Hematopoietic multipotent progenitor cell treated with erythropoietin and hydrocortisone succinate and interleukin-3 and kit ligand, for 17 days (in vitro differentiated cells): Measurements from ENCODE around the gene CLIC6.
"Not testable (repeated sequence)": the region's sequence is repeated elsewhere in the genome, so short reads cannot be mapped to it uniquely, and the experiment has no call there.

ENCODE experiments used
- DNase-seq: peaks from one replicate; pipeline ENCODE4 v3.0.0-alpha.2; 2015; ENCODE audit warnings: low spot score

Gene CLIC6

DNA sequence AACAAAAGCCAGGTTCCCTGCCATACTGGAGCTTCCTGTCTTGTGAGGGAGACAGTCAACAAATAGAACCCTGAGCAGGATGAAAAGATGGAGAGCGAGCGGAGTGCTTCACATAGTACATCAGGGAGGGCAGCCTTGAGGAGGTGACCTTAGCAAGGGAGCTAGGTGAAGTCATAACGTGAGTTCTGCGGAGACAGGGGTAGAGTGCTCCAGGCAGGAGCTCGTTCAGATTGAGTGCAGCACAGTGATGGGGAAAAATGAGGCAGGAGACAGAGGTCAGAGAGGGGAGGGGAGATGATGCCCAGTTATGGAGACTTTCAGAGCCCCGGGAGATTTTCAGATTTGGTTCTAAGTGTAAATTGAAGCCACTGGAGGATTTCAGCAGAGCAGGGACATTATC is 15.3 kb upstream of the CLIC6 start:
- no peak for DNase-seq

DNA sequence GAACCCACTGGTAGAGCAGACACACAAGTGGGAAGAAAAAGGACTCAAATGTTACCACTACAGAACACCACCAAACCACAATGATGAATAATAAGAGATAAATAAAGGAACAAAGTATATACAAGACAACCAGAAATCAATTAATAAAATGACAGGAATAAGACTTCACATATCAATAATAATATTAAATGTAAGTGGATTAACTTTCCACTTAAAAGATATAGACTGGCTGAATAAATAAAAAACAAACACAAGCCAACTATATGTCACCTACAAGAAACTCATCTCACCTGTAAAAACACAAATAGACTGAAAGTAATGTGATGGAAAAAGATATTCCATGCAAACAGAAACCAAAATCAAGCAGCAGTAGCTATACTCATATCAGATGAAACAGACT is 6.9 kb upstream of the CLIC6 start:
- DNase-seq, result no peak

DNA sequence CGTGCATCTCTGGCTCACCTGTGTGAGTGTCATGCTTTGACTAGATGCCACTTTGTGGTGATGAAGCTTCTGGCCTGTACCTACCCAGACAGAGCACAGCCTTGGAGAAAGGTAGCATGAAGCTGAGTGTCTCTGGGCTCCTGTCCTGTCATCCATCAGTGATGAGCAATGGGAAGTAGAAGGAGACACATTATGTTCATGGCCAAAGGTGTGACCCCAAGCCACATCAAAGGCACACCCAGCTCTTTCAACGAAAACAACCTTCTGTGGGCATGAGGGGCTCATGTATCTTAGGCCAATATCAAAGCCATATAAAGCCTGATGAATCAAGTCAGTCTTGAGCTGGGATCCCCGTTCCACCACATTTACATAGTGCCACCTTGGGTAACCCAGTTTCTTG is 1.0 kb upstream of the CLIC6 start:
- no peak for DNase-seq

- DNase-seq, result no peak
These were observed 520 bp downstream of the CLIC6 start for GRCh38 chr21:34669149-34669879.

DNA sequence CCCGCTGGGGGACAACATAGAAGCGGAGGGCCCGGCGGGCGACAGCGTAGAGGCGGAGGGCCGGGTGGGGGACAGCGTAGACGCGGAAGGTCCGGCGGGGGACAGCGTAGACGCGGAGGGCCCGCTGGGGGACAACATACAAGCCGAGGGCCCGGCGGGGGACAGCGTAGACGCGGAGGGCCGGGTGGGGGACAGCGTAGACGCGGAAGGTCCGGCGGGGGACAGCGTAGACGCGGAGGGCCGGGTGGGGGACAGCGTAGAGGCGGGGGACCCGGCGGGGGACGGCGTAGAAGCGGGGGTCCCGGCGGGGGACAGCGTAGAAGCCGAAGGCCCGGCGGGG is 1.1 kb downstream of the CLIC6 start:
- DNase-seq, result not testable (repeated sequence)

DNA sequence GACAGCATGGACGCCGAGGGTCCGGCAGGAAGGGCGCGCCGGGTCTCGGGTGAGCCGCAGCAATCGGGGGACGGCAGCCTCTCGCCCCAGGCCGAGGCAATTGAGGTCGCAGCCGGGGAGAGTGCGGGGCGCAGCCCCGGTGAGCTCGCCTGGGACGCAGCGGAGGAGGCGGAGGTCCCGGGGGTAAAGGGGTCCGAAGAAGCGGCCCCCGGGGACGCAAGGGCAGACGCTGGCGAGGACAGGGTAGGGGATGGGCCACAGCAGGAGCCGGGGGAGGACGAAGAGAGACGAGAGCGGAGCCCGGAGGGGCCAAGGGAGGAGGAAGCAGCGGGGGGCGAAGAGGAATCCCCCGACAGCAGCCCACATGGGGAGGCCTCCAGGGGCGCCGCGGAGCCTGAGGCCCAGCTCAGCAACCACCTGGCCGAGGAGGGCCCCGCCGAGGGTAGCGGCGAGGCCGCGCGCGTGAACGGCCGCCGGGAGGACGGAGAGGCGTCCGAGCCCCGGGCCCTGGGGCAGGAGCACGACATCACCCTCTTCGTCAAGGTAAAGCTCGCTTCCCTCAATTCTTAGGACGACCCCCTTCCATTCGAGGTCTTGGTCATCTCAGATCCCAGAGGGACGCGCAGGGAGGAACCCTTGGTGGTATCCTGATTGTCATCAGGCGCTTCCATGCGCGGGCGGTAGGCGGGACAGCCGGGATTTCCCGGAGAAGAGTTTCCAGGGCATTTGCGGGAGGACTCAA is 1.6 kb downstream of the CLIC6 start:
- no peak for DNase-seq

DNA sequence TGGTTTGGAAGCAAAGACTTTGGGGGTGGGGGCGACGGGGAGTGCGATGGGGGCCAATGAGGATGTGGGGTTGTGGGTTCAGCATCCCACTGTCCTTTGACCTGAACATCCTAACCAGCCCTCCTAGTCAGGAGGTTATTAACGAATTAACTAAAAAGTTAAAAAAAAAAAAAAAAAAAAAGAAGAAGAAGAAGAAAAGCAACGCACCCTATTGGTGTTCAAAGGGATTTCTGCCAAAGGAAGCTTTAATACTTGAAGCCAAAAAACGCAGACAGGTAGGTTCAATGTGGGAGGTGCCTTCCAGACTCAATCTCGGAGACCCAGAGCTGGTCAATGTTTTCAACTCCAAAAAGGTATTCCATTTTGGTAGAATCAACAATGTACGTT is 2.2 kb downstream of the CLIC6 start:
- DNase-seq, result no peak

DNA sequence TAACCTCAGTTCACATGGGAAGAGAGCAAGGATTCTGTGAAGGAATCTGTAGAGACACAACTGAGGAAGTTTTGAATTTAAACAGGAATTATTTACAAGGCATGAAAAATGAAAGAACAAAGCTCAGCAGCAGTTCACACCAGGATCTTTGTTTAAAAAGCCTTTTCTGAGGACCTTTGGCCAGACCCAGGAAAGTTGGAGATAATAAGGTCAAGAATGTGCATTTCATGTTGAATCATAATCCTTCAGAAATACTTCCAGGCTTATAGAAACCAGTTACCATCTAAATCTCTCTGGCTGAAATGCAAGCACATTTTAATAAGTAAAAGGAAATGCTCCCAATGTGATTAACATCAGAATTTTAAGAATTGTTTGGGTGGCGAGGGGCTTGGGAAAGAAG is 2.7 kb downstream of the CLIC6 start:
- no peak for DNase-seq

GRCh38 chr21:34671891-34672290 is 3.1 kb downstream of the CLIC6 start:
- DNase-seq, result no peak

GRCh38 chr21:34673006-34673405 is 4.2 kb downstream of the CLIC6 start:
- DNase-seq, result no peak

- DNase-seq, result no peak
These were observed 5.7 kb downstream of the CLIC6 start for GRCh38 chr21:34674468-34674867.

DNA sequence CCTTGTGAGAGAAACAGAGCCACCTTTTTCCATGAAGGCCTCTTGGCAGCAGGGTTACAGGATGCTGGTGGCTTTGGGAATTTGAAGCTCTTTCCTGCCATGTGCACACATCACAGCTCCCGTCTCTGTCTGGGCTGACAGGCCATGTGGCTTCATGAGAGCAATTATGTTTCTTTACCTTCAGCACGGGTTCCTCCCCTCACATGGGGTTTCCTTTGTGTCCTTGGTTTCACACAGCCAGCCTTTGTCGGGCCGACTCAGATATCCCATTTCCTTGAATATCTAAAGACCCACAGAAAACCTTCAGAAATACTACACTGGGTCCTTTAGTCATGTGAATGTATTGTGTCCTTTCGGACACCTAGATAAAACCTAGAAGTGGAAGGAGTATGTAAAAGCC is 7.1 kb downstream of the CLIC6 start:
- DNase-seq, result no peak

- DNase-seq, result no peak
These were observed 10.3 kb downstream of the CLIC6 start for GRCh38 chr21:34679051-34679450.

- no peak for DNase-seq
These were observed 15.5 kb downstream of the CLIC6 start for GRCh38 chr21:34684174-34684876.

GRCh38 chr21:34687065-34687464 is 18.3 kb downstream of the CLIC6 start:
- no peak for DNase-seq

DNA sequence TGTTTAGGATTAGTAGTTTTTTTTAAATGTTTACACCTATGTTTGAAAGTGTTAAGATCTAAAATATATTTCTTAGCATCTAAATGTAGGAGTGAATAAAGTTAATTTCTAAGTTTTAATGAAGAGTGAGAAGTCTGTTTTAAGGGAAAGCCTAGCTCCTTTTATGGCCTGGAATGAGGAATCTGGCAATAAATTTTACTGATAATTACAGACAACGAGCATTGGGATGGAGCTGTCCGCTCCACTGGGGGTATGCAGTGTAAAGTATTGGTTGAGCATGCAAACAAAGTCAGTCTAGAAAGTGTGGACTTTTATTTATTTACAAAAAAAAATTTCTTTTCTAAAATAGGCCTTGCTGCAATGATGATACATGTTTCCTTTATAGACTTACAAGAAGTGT is 19.0 kb downstream of the CLIC6 start:
- DNase-seq, result no peak

GRCh38 chr21:34688145-34688544 is 19.4 kb downstream of the CLIC6 start:
- DNase-seq, result no peak

- no peak for DNase-seq
These were observed 19.9 kb downstream of the CLIC6 start for GRCh38 chr21:34688715-34689114.

DNA sequence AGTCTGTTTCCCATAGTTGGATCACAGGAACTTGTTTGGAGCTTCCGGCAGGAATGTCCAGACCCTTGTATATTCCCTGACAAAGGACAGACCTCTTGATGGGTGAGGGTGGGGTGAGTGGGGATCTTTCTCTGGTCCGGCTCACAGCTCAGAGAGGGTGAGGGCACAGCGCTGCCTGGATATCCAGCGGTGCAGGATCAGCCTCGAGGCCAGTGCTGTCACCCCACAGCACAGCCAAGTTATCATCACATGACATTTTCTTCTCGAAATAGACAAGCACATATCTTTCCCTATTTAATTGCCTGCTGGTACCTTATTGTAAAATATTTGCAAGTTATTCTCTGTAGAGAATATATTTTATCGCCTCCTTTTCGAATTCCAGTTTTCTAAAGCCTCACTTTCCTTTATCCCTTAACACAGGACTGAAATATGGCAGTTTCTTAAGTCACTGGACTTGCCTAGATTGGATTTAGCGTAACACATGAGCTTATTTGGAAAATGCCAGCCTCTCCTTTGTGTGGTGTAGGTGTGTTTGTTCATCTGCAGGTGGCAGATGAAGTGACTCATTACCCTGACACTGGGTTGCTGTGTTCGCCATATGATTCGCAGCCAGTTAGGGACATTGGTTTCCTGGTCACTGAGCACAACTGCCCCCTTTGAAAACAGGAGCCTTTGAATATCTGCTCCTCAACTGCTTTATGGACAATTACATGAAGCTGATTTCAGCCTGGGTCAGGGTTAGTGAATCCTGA is 21.4 kb downstream of the CLIC6 start:
- no peak for DNase-seq

DNA sequence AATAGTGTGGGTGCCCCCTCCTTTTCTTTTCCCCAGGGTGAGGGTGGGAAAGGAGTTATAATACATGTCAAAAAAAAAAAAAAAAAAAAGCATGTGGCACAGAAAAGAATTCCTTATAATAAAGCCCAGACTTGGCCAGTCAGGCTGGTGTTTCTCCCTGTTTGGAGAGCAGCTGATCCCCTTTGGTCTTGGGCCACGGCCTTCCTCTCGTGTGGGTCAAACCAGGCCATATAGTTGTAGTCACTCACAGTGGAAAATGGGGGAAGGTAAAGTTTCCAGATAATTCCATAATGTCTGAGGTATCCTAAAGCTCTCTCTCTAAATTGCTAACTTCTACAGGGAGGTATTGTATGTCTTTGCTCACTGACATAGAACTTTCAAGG is 22.0 kb downstream of the CLIC6 start:
- DNase-seq, result no peak

- DNase-seq, result no peak
These were observed 22.7 kb downstream of the CLIC6 start for GRCh38 chr21:34691390-34692032.

DNA sequence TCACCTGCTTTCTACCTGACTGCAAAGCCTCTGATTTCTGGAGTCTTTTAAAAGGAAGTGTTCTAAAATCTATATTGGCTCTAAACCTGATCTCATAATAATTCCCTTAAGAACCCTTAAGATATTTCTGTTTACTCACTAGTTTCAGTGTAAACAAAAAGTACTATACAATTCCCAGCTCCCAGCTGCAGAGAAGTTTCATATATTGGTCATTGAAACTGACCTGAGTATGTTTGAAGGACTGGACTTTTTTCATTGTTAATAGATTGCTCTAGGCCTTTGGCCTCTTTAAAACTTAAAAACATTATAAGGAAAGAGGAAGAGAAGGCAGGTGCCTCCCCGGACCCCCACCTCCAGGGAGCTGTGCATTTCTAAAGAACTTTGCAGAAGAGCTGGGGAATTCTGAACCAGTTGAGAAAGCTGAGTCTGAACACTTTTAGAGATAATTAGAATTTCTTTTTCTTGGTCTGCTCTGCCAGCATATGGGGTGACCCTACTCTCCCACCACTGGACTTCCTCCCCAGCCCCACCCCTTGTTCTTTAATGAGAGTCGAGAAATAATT is 23.7 kb downstream of the CLIC6 start:
- no peak for DNase-seq
